ENCODE measurements around the gene SLC10A7.

SLC10A7 gene

DNA sequence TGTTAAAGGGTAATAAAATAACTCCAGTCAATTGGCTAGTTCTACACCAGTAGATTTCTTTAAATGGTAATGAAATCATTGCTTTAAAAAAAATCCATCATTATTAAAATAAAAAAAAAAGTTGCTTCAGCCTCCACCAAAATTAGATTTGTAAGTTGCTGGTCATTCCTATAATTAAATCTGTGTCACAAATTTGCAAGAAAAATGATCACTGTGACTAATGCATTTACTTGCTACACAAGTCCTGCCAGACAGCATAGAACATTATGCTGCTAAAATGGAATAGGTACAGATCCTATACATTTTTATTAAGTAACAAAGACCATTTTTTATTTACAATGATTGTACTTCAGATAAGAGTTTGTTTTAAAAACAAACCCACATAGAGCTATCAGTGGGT lies 85.8 kb downstream of the SLC10A7 start:
- POLR2A ChIA-PET: no interaction called here
- no peak for DNase-seq (ENCODE audit: low read depth, low spot score)
- TF ChIP-seq, protein P1, sequence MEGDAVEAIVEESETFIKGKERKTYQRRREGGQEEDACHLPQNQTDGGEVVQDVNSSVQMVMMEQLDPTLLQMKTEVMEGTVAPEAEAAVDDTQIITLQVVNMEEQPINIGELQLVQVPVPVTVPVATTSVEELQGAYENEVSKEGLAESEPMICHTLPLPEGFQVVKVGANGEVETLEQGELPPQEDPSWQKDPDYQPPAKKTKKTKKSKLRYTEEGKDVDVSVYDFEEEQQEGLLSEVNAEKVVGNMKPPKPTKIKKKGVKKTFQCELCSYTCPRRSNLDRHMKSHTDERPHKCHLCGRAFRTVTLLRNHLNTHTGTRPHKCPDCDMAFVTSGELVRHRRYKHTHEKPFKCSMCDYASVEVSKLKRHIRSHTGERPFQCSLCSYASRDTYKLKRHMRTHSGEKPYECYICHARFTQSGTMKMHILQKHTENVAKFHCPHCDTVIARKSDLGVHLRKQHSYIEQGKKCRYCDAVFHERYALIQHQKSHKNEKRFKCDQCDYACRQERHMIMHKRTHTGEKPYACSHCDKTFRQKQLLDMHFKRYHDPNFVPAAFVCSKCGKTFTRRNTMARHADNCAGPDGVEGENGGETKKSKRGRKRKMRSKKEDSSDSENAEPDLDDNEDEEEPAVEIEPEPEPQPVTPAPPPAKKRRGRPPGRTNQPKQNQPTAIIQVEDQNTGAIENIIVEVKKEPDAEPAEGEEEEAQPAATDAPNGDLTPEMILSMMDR (IDR thresholded peaks at IDR 0.05; ENCODE audit: insufficient read depth, low read length, missing control alignments): no peak
- CTCF ChIA-PET: no interaction called here
- H3K4me3 ChIP-seq (ENCODE audit: low read depth, low read length): no peak overlapping the region

- POLR2A ChIA-PET: no interaction called here
- CTCF ChIA-PET: no interaction called here
- TF ChIP-seq, protein P1 (IDR thresholded peaks at IDR 0.05; ENCODE audit: insufficient read depth, low read length, missing control alignments): no peak
- H3K4me3 ChIP-seq (ENCODE audit: low read depth, low read length): no peak overlapping the region
- DNase-seq (ENCODE audit: low read depth, low spot score): no peak
Observed at GRCh38 chr4:146432065-146432464, 89.7 kb downstream of the SLC10A7 start.

DNA sequence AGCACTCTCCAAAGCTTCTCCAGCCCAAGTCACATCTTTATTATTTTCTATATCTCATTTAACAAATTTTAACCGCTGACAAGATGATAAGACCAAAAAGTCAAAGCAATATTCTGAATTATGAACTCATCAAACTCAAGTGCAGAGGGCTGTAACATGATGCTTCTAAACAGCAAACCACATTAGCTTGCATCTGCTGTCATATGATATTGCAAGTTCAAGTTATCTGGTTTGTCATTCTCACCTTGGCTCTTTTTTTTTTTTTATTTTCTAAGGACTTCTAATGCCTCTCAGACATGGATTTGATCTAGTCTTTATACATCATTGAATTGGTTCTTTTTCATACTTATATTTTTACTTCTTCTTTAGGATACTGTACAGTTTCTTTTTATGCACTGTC lies 93.4 kb downstream of the SLC10A7 start:
- no peak overlapping the region for H3K4me3 ChIP-seq (ENCODE audit: low read depth, low read length)
- POLR2A ChIA-PET: no interaction called here
- CTCF ChIA-PET: no interaction called here
- TF ChIP-seq, protein P1 (IDR thresholded peaks at IDR 0.05; ENCODE audit: insufficient read depth, low read length, missing control alignments): no peak
- no peak for DNase-seq (ENCODE audit: low read depth, low spot score)

DNA sequence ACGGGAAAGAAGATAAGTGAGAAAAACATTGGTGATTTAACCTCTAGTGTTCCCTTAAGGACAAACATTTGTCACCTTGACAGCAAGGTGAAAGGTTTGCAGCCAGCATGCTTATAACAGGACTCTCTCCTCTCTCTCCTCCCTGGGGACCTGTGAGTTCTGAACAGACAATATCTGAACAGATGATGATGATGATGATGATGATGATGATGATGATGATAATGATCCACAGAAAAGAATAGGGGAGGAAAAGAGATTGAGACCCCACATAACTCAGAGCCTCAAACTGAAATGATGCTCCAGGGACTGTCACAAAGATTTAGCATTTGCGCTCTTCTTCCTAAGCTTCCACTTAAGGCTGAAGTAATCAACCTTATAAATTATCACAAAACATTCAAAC lies 103.9 kb downstream of the SLC10A7 start:
- DNase-seq (ENCODE audit: low read depth, low spot score): no peak
- ChIA-PET CTCF (no interaction called here), POLR2A (no interaction called here)
- no peak overlapping the region for H3K4me3 ChIP-seq (ENCODE audit: low read depth, low read length)
- TF ChIP-seq, protein P1 (IDR thresholded peaks at IDR 0.05; ENCODE audit: insufficient read depth, low read length, missing control alignments): no peak

DNA sequence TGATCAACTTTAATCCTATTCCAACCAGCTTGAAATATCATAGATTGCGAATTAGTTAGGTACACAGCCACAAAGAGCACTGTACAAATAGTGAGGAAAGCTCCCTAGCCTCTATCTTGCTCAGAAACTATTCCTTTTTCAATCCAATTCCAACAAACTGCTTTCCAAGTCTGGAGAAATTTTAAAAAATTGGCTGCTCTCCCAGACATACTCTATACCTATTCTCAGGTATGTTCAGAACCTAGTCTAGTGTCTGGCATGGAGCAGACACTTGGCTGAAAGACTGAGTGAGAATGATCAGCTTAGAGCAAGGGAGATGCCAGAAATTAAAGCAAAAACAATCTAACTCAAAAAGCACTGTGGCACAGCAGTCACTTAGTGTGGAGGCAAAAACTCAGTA lies 105.9 kb downstream of the SLC10A7 start:
- DNase-seq (ENCODE audit: low read depth, low spot score): no peak
- POLR2A ChIA-PET: no interaction called here
- CTCF ChIA-PET: no interaction called here
- TF ChIP-seq, protein P1 (IDR thresholded peaks at IDR 0.05; ENCODE audit: insufficient read depth, low read length, missing control alignments): no peak
- H3K4me3 ChIP-seq (ENCODE audit: low read depth, low read length): no peak overlapping the region

- TF ChIP-seq, protein P1 (IDR thresholded peaks at IDR 0.05; ENCODE audit: insufficient read depth, low read length, missing control alignments): no peak
- POLR2A ChIA-PET: no interaction called here
- CTCF ChIA-PET: no interaction called here
- no peak overlapping the region for H3K4me3 ChIP-seq (ENCODE audit: low read depth, low read length)
- no peak for DNase-seq (ENCODE audit: low read depth, low spot score)
Observed at GRCh38 chr4:146407669-146408084, 114.1 kb downstream of the SLC10A7 start.
